Panc1 (cell line): ENCODE measurements around the gene RNF145. TPM values are rescaled to one million over a fixed set of nuclear protein-coding genes. Genes with fewer than 3 reads are reported as not detected.

ENCODE experiments used
- ATAC-seq: fragments of 200-7000 bp; cut with Tn5 transposase; 2 replicates; pipeline ENCODE4 v1.9.1; 2020; ENCODE audit warnings: mild to moderate bottlenecking, moderate library complexity
- BruUV-seq: library from RNA; stranded (reverse); fragments of 400-500 nt; replicated peaks from 2 replicates; lab custom pipeline; 2021; lab: Mats Ljungman, UMichigan
- CTCF ChIA-PET: fragments of 300-600 bp; sonication (Branson Sonifier 250); formaldehyde crosslinking; loops from one replicate; lab custom pipeline; 2022; ENCODE audit warnings: antibody characterized with exemption; lab: Charles Lee
- POLR2A ChIA-PET: fragments of 300-600 bp; sonication (Branson Sonifier 250); formaldehyde crosslinking; loops from one replicate; lab custom pipeline; 2022; ENCODE audit warnings: antibody characterized with exemption; lab: Charles Lee
- DNase-seq: peaks from one replicate; pipeline ENCODE4 v3.0.0-alpha.2; 2010; ENCODE audit warnings: low read depth, low spot score
- H3K27ac ChIP-seq: 2 replicates; pipeline ENCODE4 v1.5.1; 2011; ENCODE audit warnings: mild to moderate bottlenecking, low read length, inconsistent platforms
- H3K27me3 ChIP-seq: fragments of 200-500 bp; sonication (Bioruptor generic); 2 replicates; pipeline ENCODE4 v1.6.0; 2014; ENCODE audit warnings: low read length, inconsistent platforms; ENCODE audit not compliant: control insufficient read depth, insufficient read depth
- H3K36me3 ChIP-seq: fragments of 200-500 bp; sonication (Bioruptor generic); 2 replicates; pipeline ENCODE4 v1.5.1; 2014; ENCODE audit warnings: inconsistent platforms, mild to moderate bottlenecking, low read length, moderate library complexity; ENCODE audit not compliant: control insufficient read depth, insufficient read depth
- H3K4me1 ChIP-seq: 2 replicates; pipeline ENCODE4 v1.5.1; 2011; ENCODE audit warnings: inconsistent platforms, mild to moderate bottlenecking, low read length, moderate library complexity; ENCODE audit not compliant: control insufficient read depth, insufficient read depth
- H3K4me3 ChIP-seq, 2 experiments: 2 replicates each; pipeline ENCODE4 v1.5.1; 2011 to 2012; ENCODE audit warnings: low read depth in 2 of 2, low read length in 2 of 2, mild to moderate bottlenecking in 2 of 2, inconsistent platforms in 1 of 2, moderate library complexity in 1 of 2
- H3K9me3 ChIP-seq: fragments of 200-500 bp; sonication (Bioruptor generic); 2 replicates; pipeline ENCODE4 v1.5.1; 2014; ENCODE audit warnings: low read depth, mild to moderate bottlenecking, inconsistent platforms, low read length, moderate library complexity; ENCODE audit not compliant: control insufficient read depth, insufficient read depth
- POLR2AphosphoS5 ChIP-seq: IDR thresholded peaks from 2 replicates; pipeline ENCODE4 v1.6.1; 2012; ENCODE audit warnings: mild to moderate bottlenecking, low read depth, low read length, moderate library complexity
- SIN3A ChIP-seq: IDR thresholded peaks from 2 replicates; pipeline ENCODE4 v1.6.1; 2012; ENCODE audit warnings: low read depth, mild to moderate bottlenecking, low read length, moderate library complexity, borderline replicate concordance; ENCODE audit not compliant: insufficient read depth
- TCF7L2 ChIP-seq: IDR thresholded peaks from 2 replicates; pipeline ENCODE4 v1.6.1; 2011; ENCODE audit warnings: mild to moderate bottlenecking, low read depth, low read length, inconsistent platforms
- in situ Hi-C: cut with HindIII; loops from 2 replicates; pipeline ENCODE4 v1.10.0; 2016; ENCODE audit warnings: low sequenced_read_pairs, low pct_unique_long_range_greater_than_20kb
- intact Hi-C: fragments of 100-400 bp; cut with micrococcal nuclease; formaldehyde crosslinking; loops from one replicate; pipeline ENCODE4 v1.10.0; 2022; ENCODE audit not compliant: unreplicated experiment
- total RNA-seq: library from RNA; stranded (reverse); gene quantifications from one replicate; pipeline ENCODE4 v1.2.1, GENCODE V29; 2021; ENCODE audit not compliant: unreplicated experiment
- TF ChIP-seq, protein P1 (sequence below), 2 experiments: IDR thresholded peaks; 2 replicates each; pipeline ENCODE4 v1.6.1; 2011 to 2012; ENCODE audit warnings: low read depth in 2 of 2, control low read depth in 1 of 2, low read length in 1 of 2, mild to moderate bottlenecking in 1 of 2, moderate library complexity in 1 of 2; ENCODE audit not compliant: insufficient read depth in 1 of 2
- TF ChIP-seq, protein P2 (sequence below): fragments of 450-650 bp; IDR thresholded peaks from 2 replicates; pipeline ENCODE4 v1.5.1; 2017; ENCODE audit warnings: mild to moderate bottlenecking

The RNF145 gene
- total RNA-seq, 1 experiment from 2014 or later: 81.8 TPM

DNA sequence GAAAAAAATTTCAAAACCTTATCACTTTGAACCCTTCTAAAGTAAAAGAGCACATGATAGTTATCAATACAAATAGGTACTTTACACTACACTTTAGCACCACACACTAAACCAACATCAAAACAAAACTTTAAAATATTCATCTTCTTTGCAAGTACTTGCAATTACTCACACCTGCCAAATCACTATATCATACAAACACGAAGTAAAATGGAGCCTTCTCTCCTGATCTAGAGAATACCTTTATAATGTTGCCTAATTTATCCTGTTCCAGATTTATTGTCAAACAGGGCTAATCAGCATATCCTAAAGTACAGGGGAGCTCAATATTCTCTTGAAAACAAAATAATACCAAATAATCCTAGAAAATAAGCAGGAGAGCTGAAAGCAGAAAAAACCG, 3.0 kb downstream of the RNF145 start:
- CTCF ChIA-PET: no interaction called here
- Histone ChIP-seq H3K27me3 (no peaks in the 10 kb centered on the region), H3K9me3 (no peaks in the 10 kb centered on the region), H3K36me3 (peaks cover 8% of the 10 kb centered on the region), H3K4me3 (peak overlapping the region; percentile 75 to 95; a peak in 3 of 4 replicates), H3K4me1 (peaks cover 46% of the 10 kb centered on the region), H3K27ac (peak overlapping the region; percentile 85)
- in situ Hi-C loops: no loop called here
- POLR2A ChIA-PET: interaction anchor here (0.6 kb wide), 1 partner anchor 701 kb away, joined by 4 read pairs; no protein-coding TSS in a partner anchor
- no peak for TF ChIP-seq POLR2AphosphoS5
- TF ChIP-seq SIN3A: no peak
- TF ChIP-seq, protein P1, sequence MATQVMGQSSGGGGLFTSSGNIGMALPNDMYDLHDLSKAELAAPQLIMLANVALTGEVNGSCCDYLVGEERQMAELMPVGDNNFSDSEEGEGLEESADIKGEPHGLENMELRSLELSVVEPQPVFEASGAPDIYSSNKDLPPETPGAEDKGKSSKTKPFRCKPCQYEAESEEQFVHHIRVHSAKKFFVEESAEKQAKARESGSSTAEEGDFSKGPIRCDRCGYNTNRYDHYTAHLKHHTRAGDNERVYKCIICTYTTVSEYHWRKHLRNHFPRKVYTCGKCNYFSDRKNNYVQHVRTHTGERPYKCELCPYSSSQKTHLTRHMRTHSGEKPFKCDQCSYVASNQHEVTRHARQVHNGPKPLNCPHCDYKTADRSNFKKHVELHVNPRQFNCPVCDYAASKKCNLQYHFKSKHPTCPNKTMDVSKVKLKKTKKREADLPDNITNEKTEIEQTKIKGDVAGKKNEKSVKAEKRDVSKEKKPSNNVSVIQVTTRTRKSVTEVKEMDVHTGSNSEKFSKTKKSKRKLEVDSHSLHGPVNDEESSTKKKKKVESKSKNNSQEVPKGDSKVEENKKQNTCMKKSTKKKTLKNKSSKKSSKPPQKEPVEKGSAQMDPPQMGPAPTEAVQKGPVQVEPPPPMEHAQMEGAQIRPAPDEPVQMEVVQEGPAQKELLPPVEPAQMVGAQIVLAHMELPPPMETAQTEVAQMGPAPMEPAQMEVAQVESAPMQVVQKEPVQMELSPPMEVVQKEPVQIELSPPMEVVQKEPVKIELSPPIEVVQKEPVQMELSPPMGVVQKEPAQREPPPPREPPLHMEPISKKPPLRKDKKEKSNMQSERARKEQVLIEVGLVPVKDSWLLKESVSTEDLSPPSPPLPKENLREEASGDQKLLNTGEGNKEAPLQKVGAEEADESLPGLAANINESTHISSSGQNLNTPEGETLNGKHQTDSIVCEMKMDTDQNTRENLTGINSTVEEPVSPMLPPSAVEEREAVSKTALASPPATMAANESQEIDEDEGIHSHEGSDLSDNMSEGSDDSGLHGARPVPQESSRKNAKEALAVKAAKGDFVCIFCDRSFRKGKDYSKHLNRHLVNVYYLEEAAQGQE (IDR thresholded peaks at IDR 0.05; ENCODE audit: insufficient read depth in 1 of 2, low read depth in 2 of 2, low read length in 1 of 2): no peak
- TF ChIP-seq TCF7L2: no peak
- TF ChIP-seq, protein P2, sequence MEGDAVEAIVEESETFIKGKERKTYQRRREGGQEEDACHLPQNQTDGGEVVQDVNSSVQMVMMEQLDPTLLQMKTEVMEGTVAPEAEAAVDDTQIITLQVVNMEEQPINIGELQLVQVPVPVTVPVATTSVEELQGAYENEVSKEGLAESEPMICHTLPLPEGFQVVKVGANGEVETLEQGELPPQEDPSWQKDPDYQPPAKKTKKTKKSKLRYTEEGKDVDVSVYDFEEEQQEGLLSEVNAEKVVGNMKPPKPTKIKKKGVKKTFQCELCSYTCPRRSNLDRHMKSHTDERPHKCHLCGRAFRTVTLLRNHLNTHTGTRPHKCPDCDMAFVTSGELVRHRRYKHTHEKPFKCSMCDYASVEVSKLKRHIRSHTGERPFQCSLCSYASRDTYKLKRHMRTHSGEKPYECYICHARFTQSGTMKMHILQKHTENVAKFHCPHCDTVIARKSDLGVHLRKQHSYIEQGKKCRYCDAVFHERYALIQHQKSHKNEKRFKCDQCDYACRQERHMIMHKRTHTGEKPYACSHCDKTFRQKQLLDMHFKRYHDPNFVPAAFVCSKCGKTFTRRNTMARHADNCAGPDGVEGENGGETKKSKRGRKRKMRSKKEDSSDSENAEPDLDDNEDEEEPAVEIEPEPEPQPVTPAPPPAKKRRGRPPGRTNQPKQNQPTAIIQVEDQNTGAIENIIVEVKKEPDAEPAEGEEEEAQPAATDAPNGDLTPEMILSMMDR: no peak
- no peak for ATAC-seq
- intact Hi-C loops: loop anchor here (5.0 kb wide), 1 partner anchor 56 kb away; the partner anchor contains the start of gene UBLCP1
- BruUV-seq: no TSS peak
- no peak for DNase-seq

DNA sequence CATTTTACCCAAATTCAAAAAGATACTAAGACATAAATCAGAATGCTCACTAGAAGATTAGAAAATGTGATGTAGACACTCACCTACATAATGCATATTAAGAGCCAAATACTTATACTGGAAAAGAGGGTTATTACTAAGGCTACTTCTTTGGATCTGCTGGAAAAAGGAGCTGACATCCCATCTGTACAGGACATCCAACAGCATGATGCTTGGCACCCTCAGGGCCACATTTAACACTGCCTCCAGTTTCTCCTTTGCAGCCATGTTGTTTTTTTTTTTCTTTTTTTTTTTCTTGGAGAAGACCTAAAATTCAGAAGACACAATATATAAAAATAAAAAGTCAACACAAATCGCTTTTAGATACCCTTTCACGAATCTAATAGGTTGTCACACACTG, 6.0 kb downstream of the RNF145 start:
- DNase-seq (no peak), ATAC-seq (no peak)
- no peaks in the 10 kb centered on the region for H3K9me3 ChIP-seq
- H3K4me1 ChIP-seq: peaks cover 32% of the 10 kb centered on the region
- no peaks in the 10 kb centered on the region for H3K27me3 ChIP-seq
- no peak overlapping the region for H3K27ac ChIP-seq
- in situ Hi-C loops: no loop called here
- no peak overlapping the region for H3K4me3 ChIP-seq
- no TSS peak for BruUV-seq
- intact Hi-C loops: no loop called here
- TF ChIP-seq, protein P1 (IDR thresholded peaks at IDR 0.05; ENCODE audit: insufficient read depth in 1 of 2, low read depth in 2 of 2, low read length in 1 of 2): no peak
- TF ChIP-seq, protein P2: no peak
- TF ChIP-seq TCF7L2 (no peak), SIN3A (no peak), POLR2AphosphoS5 (no peak)
- H3K36me3 ChIP-seq: peaks cover 17% of the 10 kb centered on the region
- POLR2A ChIA-PET: interaction anchor here (0.5 to 0.7 kb wide), 2 partner anchors 13 to 68 kb away, joined by 6 to 9 read pairs; no protein-coding TSS in a partner anchor
- CTCF ChIA-PET: interaction anchor here (0.7 kb wide), 1 partner anchor 176 kb away, joined by 3 read pairs; no protein-coding TSS in a partner anchor
